Measurements from ENCODE around the gene ZNHIT3.

The ZNHIT3 gene

DNA sequence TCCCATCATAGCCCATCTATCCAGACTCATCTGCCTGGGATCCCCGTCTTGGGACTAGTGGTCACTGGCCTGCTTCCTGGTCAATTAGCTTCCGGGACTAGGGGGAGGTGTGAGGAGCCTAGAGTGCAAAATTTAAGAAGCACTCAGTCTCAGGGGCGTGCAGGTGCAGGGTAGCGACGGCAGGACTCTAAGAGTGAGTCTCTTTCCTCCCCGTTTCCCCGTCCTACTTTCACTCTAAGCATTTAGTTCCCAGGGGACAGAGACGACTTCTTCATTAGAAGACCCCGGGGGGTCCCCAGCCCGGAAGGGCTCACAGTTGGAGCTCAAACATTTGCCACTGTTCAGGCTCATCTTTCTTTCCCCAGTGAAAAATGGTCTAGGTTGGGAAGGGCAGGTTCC, 677 bp upstream of the ZNHIT3 start:
- DNase-seq (ENCODE audit: extremely low read depth, low read depth) = no peak
- peak overlapping the region; percentile 85 for H3K4me3 ChIP-seq (replicated peaks; ENCODE audit: low read depth, low read length)
- no peak for TF ChIP-seq CTCF (IDR thresholded peaks at IDR 0.05; ENCODE audit: low read depth, low read length, missing control alignments)

GRCh38 chr17:36493956-36494355, 7.5 kb downstream of the ZNHIT3 start:
- no peak for TF ChIP-seq CTCF (IDR thresholded peaks at IDR 0.05; ENCODE audit: low read depth, low read length, missing control alignments)
- H3K4me3 ChIP-seq (replicated peaks; ENCODE audit: low read depth, low read length) = no peak overlapping the region
- no peak for DNase-seq (ENCODE audit: extremely low read depth, low read depth)

- no peak for DNase-seq (ENCODE audit: extremely low read depth, low read depth)
- no peak for TF ChIP-seq CTCF (IDR thresholded peaks at IDR 0.05; ENCODE audit: low read depth, low read length, missing control alignments)
These were observed 8.2 kb downstream of the ZNHIT3 start for GRCh38 chr17:36494674-36495073.

GRCh38 chr17:36495076-36495578, 8.6 kb downstream of the ZNHIT3 start:
- H3K4me3 ChIP-seq (replicated peaks; ENCODE audit: low read depth, low read length) = no peak overlapping the region
- TF ChIP-seq CTCF (IDR thresholded peaks at IDR 0.05; ENCODE audit: low read depth, low read length, missing control alignments) = no peak
- no peak for DNase-seq (ENCODE audit: extremely low read depth, low read depth)

More at GRCh38 chr17:36494674-36495073, 8.2 kb downstream of the ZNHIT3 start:
- no peak overlapping the region for H3K4me3 ChIP-seq (replicated peaks; ENCODE audit: low read depth, low read length)

- TF ChIP-seq CTCF (IDR thresholded peaks at IDR 0.05; ENCODE audit: low read depth, low read length, missing control alignments) = no peak
- no peak for DNase-seq (ENCODE audit: extremely low read depth, low read depth)
- no peak overlapping the region for H3K4me3 ChIP-seq (replicated peaks; ENCODE audit: low read depth, low read length)
These were observed 9.7 kb downstream of the ZNHIT3 start for GRCh38 chr17:36496018-36496789.

- no peak for DNase-seq (ENCODE audit: extremely low read depth, low read depth)
- TF ChIP-seq CTCF (IDR thresholded peaks at IDR 0.05; ENCODE audit: low read depth, low read length, missing control alignments) = no peak
These were observed 11.7 kb downstream of the ZNHIT3 start for GRCh38 chr17:36498155-36498554.

More at GRCh38 chr17:36498155-36498554, 11.7 kb downstream of the ZNHIT3 start:
- no peak overlapping the region for H3K4me3 ChIP-seq (replicated peaks; ENCODE audit: low read depth, low read length)

Data from HFF-Myc (cell line).